ENCODE results near the gene SUMO1.

DNA sequence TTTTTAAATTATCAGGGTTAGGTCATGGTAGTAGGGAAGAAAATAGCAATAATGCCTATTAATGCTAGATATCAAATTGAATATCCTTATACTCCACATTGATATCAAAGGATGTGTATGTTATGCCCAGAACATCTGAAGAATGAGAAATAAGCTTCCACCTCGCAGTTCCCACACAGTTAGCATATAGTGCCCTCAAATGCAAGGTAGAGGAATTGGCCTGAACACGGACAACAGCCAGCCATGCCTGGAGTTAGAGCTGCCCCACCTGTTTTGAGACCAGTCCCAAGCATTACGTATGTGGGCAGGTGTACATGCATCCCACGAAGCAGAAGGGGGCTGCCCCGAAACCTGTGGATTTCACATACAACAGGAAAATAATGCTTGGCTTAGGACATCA is 79.6 kb downstream of the SUMO1 start:
- TF ChIP-seq CTCF (conservative IDR thresholded peaks at IDR 0.05; ENCODE audit: low read depth, low read length) (peak; percentile 52), EZH2 (IDR thresholded peaks at IDR 0.05; ENCODE audit: low read length, unreplicated experiment) (no peak)

All from PC-3 (cell line).